Muscle of arm (tissue), 12 donors: ENCODE results near the gene TAF1A. TPM values are rescaled to one million over a fixed set of nuclear protein-coding genes. Genes with fewer than 3 reads are reported as not detected.

ENCODE experiments used
- DNase-seq: peaks from one replicate; pipeline ENCODE4 v3.0.0-alpha.2; 2013
- polyA plus RNA-seq, 12 donors: library from polyadenylated mRNA; unstranded; fragments of 120-200 nt; gene quantifications; one replicate each; pipeline ENCODE4 v1.2.1, GENCODE V29; 2013; ENCODE audit not compliant: insufficient read length in 12 of 12

Gene TAF1A
- polyA plus RNA-seq, 12 donors, result 8.9 to 12.4 (median 10.8) TPM; not detected in 2

GRCh38 chr1:222539951-222540597 lies 49.7 kb downstream of the TAF1A start:
- DNase-seq, result no peak

GRCh38 chr1:222535455-222535854 lies 54.3 kb downstream of the TAF1A start:
- no peak for DNase-seq

- DNase-seq, result no peak
These were observed 58.9 kb downstream of the TAF1A start for GRCh38 chr1:222530852-222531251.

- DNase-seq, result no peak
These were observed 59.8 kb downstream of the TAF1A start for GRCh38 chr1:222529916-222530315.

- no peak for DNase-seq
These were observed 60.6 kb downstream of the TAF1A start for GRCh38 chr1:222529181-222529580.

GRCh38 chr1:222525951-222526350 lies 63.8 kb downstream of the TAF1A start:
- no peak for DNase-seq

GRCh38 chr1:222523852-222524251 lies 65.9 kb downstream of the TAF1A start:
- DNase-seq, result peak; percentile 15

- DNase-seq, result no peak
These were observed 67.4 kb downstream of the TAF1A start for GRCh38 chr1:222522105-222522915.

- no peak for DNase-seq
These were observed 68.2 kb downstream of the TAF1A start for GRCh38 chr1:222521299-222522104.

Other genes starting within 250 kb of the TAF1A start
- under 1 TPM in 9 of 12 donors, not detected in 3; 0.07 to 0.53 (median 0.21) TPM for gene HHIPL2, start 41.8 kb downstream of the TAF1A start, polyA plus RNA-seq
- gene MIA3, start 28.2 kb upstream of the TAF1A start, polyA plus RNA-seq, result 100 to 1,000 TPM in 1 of 12 donors, 10 to 100 TPM in 10, not detected in 1; 45.6 to 103 (median 57.9) TPM
- gene AIDA, start 122.6 kb upstream of the TAF1A start, polyA plus RNA-seq, result 10 to 100 TPM in 11 of 12 donors, not detected in 1; 54.2 to 82.5 (median 63.0) TPM
- gene BROX, start 122.6 kb upstream of the TAF1A start, polyA plus RNA-seq, result 10 to 100 TPM in 11 of 12 donors, not detected in 1; 20.7 to 34.5 (median 27.0) TPM
- under 1 TPM in 7 of 12 donors, not detected in 5; 0.18 to 0.54 (median 0.27) TPM for gene FAM177B, start 147.3 kb upstream of the TAF1A start, polyA plus RNA-seq
- gene DISP1, start 225.1 kb upstream of the TAF1A start, polyA plus RNA-seq, result 10 to 100 TPM in 8 of 12 donors, 1 to 10 TPM in 3, not detected in 1; 8.0 to 13.7 (median 10.5) TPM